CD14-positive monocyte (primary cell): ENCODE data around the gene SLC2A2. TPM values are rescaled to one million over a fixed set of nuclear protein-coding genes. Genes with fewer than 3 reads are reported as not detected.

Experiments
- DNase-seq, 3 donors: peaks; one replicate each; pipeline ENCODE4 v3.0.0-alpha.2; 2011 to 2022
- H2AFZ ChIP-seq: 2 replicates; pipeline ENCODE4 v1.6.0; 2012; ENCODE audit warnings: mild to moderate bottlenecking, low read depth, low read length, inconsistent platforms; ENCODE audit not compliant: insufficient read depth, poor library complexity, severe bottlenecking
- H3K27ac ChIP-seq, 2 donors: 1 replicate in 1 of 2; 2 replicates in 1 of 2; pipeline ENCODE4 v1.5.1; 2012 to 2013; ENCODE audit warnings: low read length in 2 of 2, control low read depth in 1 of 2, inconsistent platforms in 1 of 2, low read depth in 1 of 2, mild to moderate bottlenecking in 1 of 2
- H3K27me3 ChIP-seq, 2 donors: one replicate each; pipeline versions ENCODE4 v1.6.0 to v1.6.1; 2011 to 2013; ENCODE audit warnings: low read length in 2 of 2; ENCODE audit not compliant: control insufficient read depth in 2 of 2, insufficient read depth in 2 of 2
- H3K36me3 ChIP-seq, 2 donors: replicated peaks in 1 of 2; 1 replicate in 1 of 2; 2 replicates in 1 of 2; pipeline versions ENCODE4 v1.5.1 to v1.6.1; 2012 to 2013; ENCODE audit warnings: low read length in 2 of 2, control low read depth in 1 of 2, inconsistent platforms in 1 of 2, mild to moderate bottlenecking in 1 of 2; ENCODE audit not compliant: insufficient read depth in 2 of 2, control insufficient read depth in 1 of 2
- H3K4me1 ChIP-seq, 2 donors: 1 replicate in 1 of 2; 2 replicates in 1 of 2; pipeline versions ENCODE4 v1.5.1 to v1.6.1; 2012 to 2013; ENCODE audit warnings: low read length in 2 of 2, control low read depth in 1 of 2, inconsistent platforms in 1 of 2, mild to moderate bottlenecking in 1 of 2, moderate library complexity in 1 of 2; ENCODE audit not compliant: insufficient read depth in 2 of 2, control insufficient read depth in 1 of 2
- H3K4me2 ChIP-seq: replicated peaks from 2 replicates; pipeline ENCODE3; 2012; ENCODE audit warnings: low read length, moderate library complexity, mild to moderate bottlenecking; ENCODE audit not compliant: poor library complexity, severe bottlenecking; ENCODE audit errors: extremely low read depth
- H3K4me3 ChIP-seq, 3 experiments: fragments of 200-600 bp in 1 of 3; sonication (generic) in 1 of 3; replicated peaks in 1 of 3; 1 replicate in 2 of 3; 2 replicates in 1 of 3; pipeline ENCODE4 v1.5.1; 2011 to 2013; ENCODE audit warnings: low read length in 3 of 3, mild to moderate bottlenecking in 3 of 3, control low read depth in 2 of 3, low read depth in 2 of 3, inconsistent platforms in 1 of 3, moderate library complexity in 1 of 3
- H3K79me2 ChIP-seq: 2 replicates; pipeline ENCODE4 v1.6.0; 2012; ENCODE audit warnings: mild to moderate bottlenecking, control low read depth, inconsistent platforms, low read length, moderate library complexity; ENCODE audit not compliant: insufficient read depth
- H3K9ac ChIP-seq: 2 replicates; pipeline ENCODE4 v1.6.0; 2017; ENCODE audit warnings: low read length, mild to moderate bottlenecking; ENCODE audit not compliant: insufficient read depth, poor library complexity, severe bottlenecking
- H3K9me3 ChIP-seq, 2 donors: replicated peaks in 1 of 2; 1 replicate in 1 of 2; 2 replicates in 1 of 2; pipeline versions ENCODE4 v1.5.1 to v1.6.1; 2012 to 2013; ENCODE audit warnings: low read length in 2 of 2, control low read depth in 1 of 2; ENCODE audit not compliant: control insufficient read depth in 1 of 2, insufficient read depth in 1 of 2
- H4K20me1 ChIP-seq: 2 replicates; pipeline ENCODE4 v1.6.0; 2012; ENCODE audit warnings: mild to moderate bottlenecking, low read length, control low read depth, moderate library complexity; ENCODE audit not compliant: insufficient read depth
- H3K27ac Mint-ChIP-seq, 7 donors: one replicate each; pipeline ENCODE4 v1.8.0; 2020; ENCODE audit warnings: mild to moderate bottlenecking in 7 of 7, mixed read lengths in 7 of 7, moderate library complexity in 6 of 7, inconsistent platforms in 2 of 7
- H3K27me3 Mint-ChIP-seq, 3 donors: one replicate each; pipeline ENCODE4 v1.8.0; 2021 to 2022; ENCODE audit warnings: low read depth in 3 of 3, mild to moderate bottlenecking in 3 of 3, mixed read lengths in 3 of 3, moderate library complexity in 3 of 3, inconsistent platforms in 1 of 3
- H3K36me3 Mint-ChIP-seq, 2 donors: one replicate each; pipeline ENCODE4 v1.8.0; 2020; ENCODE audit warnings: mixed read lengths in 2 of 2, inconsistent platforms in 1 of 2, mild to moderate bottlenecking in 1 of 2
- H3K4me1 Mint-ChIP-seq: one replicate; pipeline ENCODE4 v1.8.0; 2020; ENCODE audit warnings: mild to moderate bottlenecking, mixed read lengths
- H3K4me3 Mint-ChIP-seq, 2 donors: one replicate each; pipeline ENCODE4 v1.8.0; 2020; ENCODE audit warnings: mild to moderate bottlenecking in 2 of 2, mixed read lengths in 2 of 2, moderate library complexity in 1 of 2
- H3K9me3 Mint-ChIP-seq, 7 donors: one replicate each; pipeline ENCODE4 v1.8.0; 2020 to 2022; ENCODE audit warnings: mixed read lengths in 7 of 7, mild to moderate bottlenecking in 6 of 7, moderate library complexity in 6 of 7, inconsistent platforms in 2 of 7
- CTCF ChIP-seq: fragments of 200-600 bp; IDR thresholded peaks from one replicate; pipeline ENCODE4 v1.8.0; 2022; ENCODE audit warnings: antibody characterized with exemption, mild to moderate bottlenecking
- WGBS: methylation state at CpG from one replicate; pipeline ENCODE4 v1.1.5; 2013; ENCODE audit warnings: missing lambda C conversion rate; ENCODE audit not compliant: insufficient coverage; 5-methylcytosine and 5-hydroxymethylcytosine counted together
- intact Hi-C, 2 donors: fragments of 100-400 bp; cut with micrococcal nuclease; formaldehyde crosslinking; loops; one replicate each; pipeline versions ENCODE4 v1.15.0 to v1.15.1; 2023
- polyA plus RNA-seq, 3 donors: library from polyadenylated mRNA; depleted of rRNA in 1 of 3; unstranded in 2 of 3; stranded (reverse) in 1 of 3; fragments of 300-500 nt in 2 of 3; fragments of >200 nt in 1 of 3; fragmentation: Illumina TruSeq in 2 of 3; gene quantifications; 1 replicate in 2 of 3; 2 replicates in 1 of 3; pipeline ENCODE4 v1.2.3, GENCODE V29; 2012 to 2021

SLC2A2 gene
- polyA plus RNA-seq, 3 donors, result not detected

GRCh38 chr3:171028025-171028778, 1.7 kb upstream of the SLC2A2 start:
- no peak overlapping the region for H3K4me3 Mint-ChIP-seq
- 12% methylated on average over 39 of the region's 39 CpGs for WGBS
- peaks cover 3 to 11% (median 7%) of the 10 kb centered on the region in 3 donors for H3K27me3 Mint-ChIP-seq
- no peak for TF ChIP-seq CTCF
- no peaks in the 10 kb centered on the region for H3K79me2 ChIP-seq
- no peaks in the 10 kb centered on the region for H4K20me1 ChIP-seq
- H3K4me3 ChIP-seq, result no peak overlapping the region
- no peak for DNase-seq
- H3K27ac Mint-ChIP-seq, result peak overlapping the region in 1 of 7 donors; percentile 43
- no peak overlapping the region for H3K9ac ChIP-seq
- H3K9me3 Mint-ChIP-seq, result peaks cover 0 to 7% (median 0%) of the 10 kb centered on the region in 7 donors
- H3K36me3 ChIP-seq, result no peaks in the 10 kb centered on the region
- H3K4me1 Mint-ChIP-seq, result no peaks in the 10 kb centered on the region
- peaks cover 27 to 28% of the 10 kb centered on the region in 2 donors for H3K27me3 ChIP-seq
- no peaks in the 10 kb centered on the region for H3K36me3 Mint-ChIP-seq
- peak overlapping the region; percentile 48 for H2AFZ ChIP-seq
- no peaks in the 10 kb centered on the region for H3K9me3 ChIP-seq
- H3K4me1 ChIP-seq, result no peaks in the 10 kb centered on the region
- no peak overlapping the region for H3K4me2 ChIP-seq
- intact Hi-C loops, result no loop called here
- H3K27ac ChIP-seq, result no peak overlapping the region

GRCh38 chr3:171023566-171023965, 3.0 kb downstream of the SLC2A2 start:
- H3K4me2 ChIP-seq, result no peak overlapping the region
- H3K9ac ChIP-seq, result no peak overlapping the region
- no peak overlapping the region for H3K4me3 ChIP-seq
- peaks cover 0 to 7% (median 0%) of the 10 kb centered on the region in 7 donors for H3K9me3 Mint-ChIP-seq
- H3K4me1 Mint-ChIP-seq, result no peaks in the 10 kb centered on the region
- intact Hi-C loops, result no loop called here
- peaks cover 15 to 19% of the 10 kb centered on the region in 2 donors for H3K27me3 ChIP-seq
- no peak for DNase-seq
- H3K36me3 Mint-ChIP-seq, result no peaks in the 10 kb centered on the region
- H2AFZ ChIP-seq, result no peak overlapping the region
- H4K20me1 ChIP-seq, result no peaks in the 10 kb centered on the region
- no peak overlapping the region for H3K27ac ChIP-seq
- no peak for TF ChIP-seq CTCF
- H3K27me3 Mint-ChIP-seq, result peaks cover 3 to 10% (median 7%) of the 10 kb centered on the region in 3 donors
- no peaks in the 10 kb centered on the region for H3K4me1 ChIP-seq
- no peak overlapping the region for H3K27ac Mint-ChIP-seq
- H3K79me2 ChIP-seq, result no peaks in the 10 kb centered on the region
- no peaks in the 10 kb centered on the region for H3K36me3 ChIP-seq
- H3K9me3 ChIP-seq, result no peaks in the 10 kb centered on the region
- H3K4me3 Mint-ChIP-seq, result no peak overlapping the region
